Muscle layer of duodenum (tissue), 2 donors: ENCODE results near the gene AP4B1.

ENCODE experiments used
- H3K27ac ChIP-seq: one replicate; pipeline ENCODE4 v1.7.0; 2013; ENCODE audit warnings: mild to moderate bottlenecking, low read length
- H3K27me3 ChIP-seq: one replicate; pipeline ENCODE4 v1.7.0; 2013; ENCODE audit warnings: low read depth, mild to moderate bottlenecking, control low read depth, low read length
- H3K36me3 ChIP-seq, 2 donors: one replicate each; pipeline ENCODE4 v1.7.0; 2013; ENCODE audit warnings: low read length in 2 of 2, control low read depth in 1 of 2, mild to moderate bottlenecking in 1 of 2; ENCODE audit not compliant: insufficient read depth in 2 of 2, control insufficient read depth in 1 of 2
- H3K4me1 ChIP-seq, 2 donors: one replicate each; pipeline ENCODE4 v1.7.0; 2013; ENCODE audit warnings: low read length in 2 of 2, mild to moderate bottlenecking in 2 of 2, control low read depth in 1 of 2, moderate library complexity in 1 of 2; ENCODE audit not compliant: insufficient read depth in 2 of 2, control insufficient read depth in 1 of 2
- H3K4me3 ChIP-seq, 2 donors: one replicate each; pipeline ENCODE4 v1.7.0; 2013; ENCODE audit warnings: low read length in 2 of 2, low read depth in 1 of 2, mild to moderate bottlenecking in 1 of 2
- H3K9me3 ChIP-seq, 2 donors: one replicate each; pipeline ENCODE4 v1.7.0; 2013; ENCODE audit warnings: low read length in 2 of 2, control low read depth in 1 of 2, mild to moderate bottlenecking in 1 of 2; ENCODE audit not compliant: control insufficient read depth in 1 of 2
- donor health status: healthy.

AP4B1 gene

DNA sequence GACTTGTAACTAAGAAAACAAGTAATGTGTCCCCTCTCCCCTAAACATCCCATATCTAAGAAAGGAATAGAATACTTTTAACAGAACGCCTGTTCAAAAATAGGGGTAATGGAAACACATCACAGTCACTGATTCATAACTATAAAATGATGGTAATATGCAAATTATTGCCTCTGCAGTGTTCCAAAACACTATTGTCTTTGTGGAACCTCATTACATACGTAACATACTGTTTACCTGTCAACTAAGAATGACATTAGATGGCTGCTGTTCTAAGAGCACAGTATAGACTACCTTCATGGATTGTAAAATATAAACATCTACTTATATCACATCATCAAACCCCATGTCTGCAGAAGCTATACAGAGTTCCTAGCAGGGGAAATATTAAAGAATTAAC is 13.8 kb downstream of the AP4B1 start:
- Histone ChIP-seq H3K36me3 (peaks cover 13 to 17% of the 10 kb centered on the region in 2 donors), H3K4me1 (peaks cover 0 to 4% of the 10 kb centered on the region in 2 donors), H3K27me3 (no peaks in the 10 kb centered on the region), H3K4me3 (no peak overlapping the region), H3K27ac (no peak overlapping the region), H3K9me3 (no peaks in the 10 kb centered on the region)

DNA sequence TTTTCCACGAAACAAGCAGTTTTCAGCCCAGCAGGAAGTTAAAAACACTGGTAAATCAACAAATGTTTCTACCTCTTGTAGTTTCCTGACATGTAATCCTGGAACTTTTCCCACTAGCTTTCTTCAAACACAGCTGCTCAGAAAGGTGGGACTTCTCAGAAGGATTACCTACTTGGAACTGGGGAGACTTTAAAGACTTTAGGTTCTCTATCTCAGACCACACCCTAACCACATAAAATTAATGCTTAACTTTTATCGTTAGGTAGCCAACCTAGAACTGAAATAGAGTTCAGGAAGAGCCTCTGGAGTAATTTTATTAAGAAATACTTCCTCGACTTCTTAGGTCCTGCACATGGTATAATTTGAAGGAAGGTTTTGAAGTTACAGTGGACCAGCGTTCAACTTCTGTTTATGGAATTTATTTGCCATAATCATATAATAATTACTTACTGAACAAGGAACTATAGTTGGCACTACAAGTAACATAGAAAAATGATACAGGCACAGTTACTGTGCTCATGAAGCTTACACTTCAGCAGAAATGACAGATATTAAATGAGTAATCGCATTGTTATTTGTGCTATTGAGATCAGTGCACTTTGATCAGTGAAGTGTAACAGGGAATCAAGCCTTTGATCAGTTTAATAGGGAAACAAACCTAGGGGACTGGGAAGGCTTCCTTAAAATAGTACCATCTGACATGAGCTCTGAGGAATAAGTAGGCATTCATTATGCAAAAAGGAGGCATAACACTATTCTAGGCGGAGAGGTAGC is 17.0 kb downstream of the AP4B1 start, which contains the start of gene BCL2L15:
TSS of gene BCL2L15 (minus strand) at position 180 of the 774 bp plus-strand sequence. CDS start 206 bp downstream, outside the sequence.
- H3K27ac ChIP-seq: peak within 1 kb of the TSS; percentile 70
- H3K27me3 ChIP-seq: no peaks in the 10 kb centered on the region

GRCh38 chr1:113886417-113887401 is 17.9 kb downstream of the AP4B1 start:
- H3K27ac ChIP-seq: peak overlapping the region; percentile 70
- H3K4me1 ChIP-seq: no peaks in the 10 kb centered on the region
- H3K27me3 ChIP-seq: no peaks in the 10 kb centered on the region
- H3K36me3 ChIP-seq: no peaks in the 10 kb centered on the region
- no peaks in the 10 kb centered on the region for H3K9me3 ChIP-seq
- H3K4me3 ChIP-seq: peak overlapping the region in 1 of 2 donors; percentile 54

More for the DNA sequence above, 17.0 kb downstream of the AP4B1 start, which contains the start of gene BCL2L15:
- Histone ChIP-seq H3K9me3 (no peaks in the 10 kb centered on the region), H3K36me3 (no peaks in the 10 kb centered on the region), H3K4me1 (no peaks in the 10 kb centered on the region), H3K4me3 (peak within 1 kb of the TSS in 1 of 2 donors; percentile 54)

DNA sequence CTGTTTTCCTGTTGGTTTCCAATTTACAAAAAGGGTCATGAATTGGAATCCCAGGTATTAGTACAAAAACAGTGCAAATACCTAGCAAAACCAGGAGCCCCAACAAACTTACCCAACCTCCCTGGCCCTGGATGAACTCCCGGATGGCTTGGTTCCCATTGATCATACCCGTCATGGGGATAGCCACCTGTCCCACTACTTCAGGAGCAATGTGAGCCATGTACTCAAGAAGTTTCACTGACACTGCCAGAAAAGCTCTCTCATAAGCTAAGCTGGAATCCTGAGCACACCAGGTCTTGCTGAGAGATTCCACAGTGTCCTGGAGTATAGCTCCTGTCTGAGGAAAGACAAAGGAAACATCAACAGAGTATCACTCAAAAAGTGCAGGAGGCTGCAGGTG is 22.9 kb downstream of the AP4B1 start:
- Histone ChIP-seq H3K9me3 (no peaks in the 10 kb centered on the region), H3K36me3 (peaks cover 0 to 4% of the 10 kb centered on the region in 2 donors), H3K27ac (peak overlapping the region; percentile 58), H3K4me3 (no peak overlapping the region), H3K27me3 (no peaks in the 10 kb centered on the region), H3K4me1 (no peaks in the 10 kb centered on the region)

- Histone ChIP-seq H3K4me3 (no peak overlapping the region), H3K9me3 (no peaks in the 10 kb centered on the region), H3K36me3 (peaks cover 0 to 4% of the 10 kb centered on the region in 2 donors), H3K4me1 (no peaks in the 10 kb centered on the region), H3K27ac (no peak overlapping the region), H3K27me3 (no peaks in the 10 kb centered on the region)
Observed at GRCh38 chr1:113879739-113880038, 24.9 kb downstream of the AP4B1 start.

DNA sequence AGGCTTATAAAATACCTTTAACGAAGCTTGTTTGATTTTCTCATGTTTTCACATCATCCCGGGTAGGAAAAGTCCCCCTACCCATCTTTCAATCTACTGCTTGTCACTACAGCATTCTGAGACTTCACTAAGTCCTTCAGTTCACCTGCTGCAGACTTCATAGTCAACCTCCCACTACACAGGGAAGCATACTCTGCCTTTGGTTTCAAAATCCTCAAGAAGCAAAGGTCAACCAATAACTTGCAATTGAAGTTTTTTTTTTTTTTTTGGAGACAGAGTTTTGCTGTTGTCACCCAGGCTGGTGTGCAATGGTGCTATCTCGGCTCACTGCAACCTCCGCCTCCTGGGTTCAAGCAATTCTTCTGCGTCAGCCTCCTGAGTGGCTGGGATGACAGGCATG is 28.4 kb downstream of the AP4B1 start:
- no peak overlapping the region for H3K27ac ChIP-seq
- no peaks in the 10 kb centered on the region for H3K4me1 ChIP-seq

GRCh38 chr1:113875714-113876113 is 28.9 kb downstream of the AP4B1 start:
- Histone ChIP-seq H3K36me3 (no peaks in the 10 kb centered on the region), H3K27ac (no peak overlapping the region), H3K4me1 (no peaks in the 10 kb centered on the region), H3K4me3 (no peak overlapping the region), H3K9me3 (no peaks in the 10 kb centered on the region), H3K27me3 (no peaks in the 10 kb centered on the region)

More for the DNA sequence above, 28.4 kb downstream of the AP4B1 start:
- H3K27me3 ChIP-seq: no peaks in the 10 kb centered on the region
- H3K4me3 ChIP-seq: no peak overlapping the region
- no peaks in the 10 kb centered on the region for H3K9me3 ChIP-seq
- H3K36me3 ChIP-seq: peaks cover 0 to 2% of the 10 kb centered on the region in 2 donors

GRCh38 chr1:113874012-113874879 is 30.4 kb downstream of the AP4B1 start:
- no peaks in the 10 kb centered on the region for H3K27me3 ChIP-seq
- H3K27ac ChIP-seq: no peak overlapping the region
- no peaks in the 10 kb centered on the region for H3K4me1 ChIP-seq
- H3K4me3 ChIP-seq: no peak overlapping the region
- H3K9me3 ChIP-seq: no peaks in the 10 kb centered on the region
- H3K36me3 ChIP-seq: no peaks in the 10 kb centered on the region

DNA sequence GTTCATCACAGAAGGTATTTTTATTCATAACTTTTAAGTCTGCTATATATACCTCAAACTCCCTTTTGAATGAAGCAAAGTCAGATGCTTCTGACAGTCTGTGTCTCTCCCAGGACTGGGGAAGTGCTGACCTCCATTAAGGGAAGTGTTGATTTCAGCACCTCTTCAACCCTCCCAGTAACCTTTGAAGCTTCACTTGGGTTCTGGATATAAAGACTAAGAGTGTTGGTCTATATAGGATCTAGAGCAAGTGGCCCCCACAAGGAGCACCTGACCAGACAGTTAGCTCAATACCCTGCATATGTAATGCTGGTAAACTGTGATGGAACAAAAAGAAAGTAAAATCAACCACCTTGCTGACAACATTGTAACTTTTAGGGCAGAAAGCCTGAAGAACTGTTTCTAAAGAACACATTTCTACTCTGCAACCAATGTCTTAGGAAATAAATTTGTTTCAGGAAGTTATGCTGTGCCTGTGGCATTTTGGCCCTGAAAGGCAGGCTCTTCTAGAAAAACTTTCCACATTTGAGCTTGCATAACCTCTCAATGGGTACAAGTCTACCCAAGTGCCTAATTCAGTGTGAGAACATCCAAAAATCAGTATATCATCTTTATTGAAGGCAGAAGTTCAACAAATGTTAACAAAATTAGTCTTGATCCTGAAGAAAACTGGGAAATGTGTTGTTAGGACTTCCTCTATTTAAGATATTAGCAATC is 32.2 kb downstream of the AP4B1 start:
- Histone ChIP-seq H3K27ac (peak overlapping the region; percentile 72), H3K4me3 (no peak overlapping the region), H3K9me3 (no peaks in the 10 kb centered on the region), H3K27me3 (no peaks in the 10 kb centered on the region), H3K36me3 (no peaks in the 10 kb centered on the region), H3K4me1 (no peaks in the 10 kb centered on the region)

GRCh38 chr1:113871597-113872113 is 32.9 kb downstream of the AP4B1 start, which contains the start of gene PTPN22:
Gene PTPN22, minus strand, starts transcription at chr1:113871712.
- H3K27ac ChIP-seq: peak within 1 kb of the TSS; percentile 72
- no peaks in the 10 kb centered on the region for H3K36me3 ChIP-seq
- H3K4me3 ChIP-seq: peak within 1 kb of the TSS in 1 of 2 donors; percentile 23
- H3K4me1 ChIP-seq: no peaks in the 10 kb centered on the region
- H3K27me3 ChIP-seq: no peaks in the 10 kb centered on the region
- H3K9me3 ChIP-seq: no peaks in the 10 kb centered on the region
